ENCODE measurements around the gene FADS2.

DNA sequence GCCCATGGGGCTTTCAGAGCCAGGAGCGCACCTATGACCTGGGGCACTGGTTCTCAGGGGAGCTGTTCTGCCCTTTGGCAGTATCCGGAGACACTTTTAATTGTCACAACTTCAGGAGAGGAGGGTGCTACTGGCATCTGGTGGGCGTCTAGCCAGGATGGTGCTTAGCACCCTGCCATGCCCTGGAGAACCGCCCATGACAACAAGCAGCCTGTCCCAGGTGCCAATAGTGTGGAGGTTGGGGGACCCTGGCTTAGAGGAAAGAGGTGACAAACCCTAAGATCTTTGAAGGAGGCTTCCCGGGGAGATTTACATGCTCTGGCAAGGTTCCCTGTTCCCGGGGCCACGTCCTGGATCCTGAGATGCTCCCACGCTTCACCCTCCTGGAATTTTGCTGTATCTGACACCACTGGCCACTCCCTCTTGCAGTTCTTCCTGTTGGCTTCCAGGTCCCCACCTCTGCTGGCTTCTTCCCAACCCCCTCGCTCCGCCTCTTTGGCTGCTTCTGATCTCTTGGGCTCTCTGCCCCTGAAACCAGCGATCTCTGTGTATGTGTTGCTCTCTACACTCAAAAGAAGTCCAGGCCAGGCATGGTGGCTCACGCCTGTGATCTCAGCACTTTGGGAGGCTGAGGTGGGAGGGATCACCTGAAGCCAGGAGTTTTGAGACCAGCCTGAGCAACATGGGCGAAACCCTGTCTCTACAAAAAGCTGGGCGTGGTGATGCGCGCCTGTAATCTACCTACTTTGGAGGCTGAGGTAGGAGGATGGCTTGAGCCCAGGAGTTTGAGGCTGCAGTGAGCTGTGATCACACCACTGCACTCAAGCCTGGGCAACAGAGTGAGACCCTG lies 32.2 kb downstream of the FADS2 start:
- TF ChIP-seq, protein P1, sequence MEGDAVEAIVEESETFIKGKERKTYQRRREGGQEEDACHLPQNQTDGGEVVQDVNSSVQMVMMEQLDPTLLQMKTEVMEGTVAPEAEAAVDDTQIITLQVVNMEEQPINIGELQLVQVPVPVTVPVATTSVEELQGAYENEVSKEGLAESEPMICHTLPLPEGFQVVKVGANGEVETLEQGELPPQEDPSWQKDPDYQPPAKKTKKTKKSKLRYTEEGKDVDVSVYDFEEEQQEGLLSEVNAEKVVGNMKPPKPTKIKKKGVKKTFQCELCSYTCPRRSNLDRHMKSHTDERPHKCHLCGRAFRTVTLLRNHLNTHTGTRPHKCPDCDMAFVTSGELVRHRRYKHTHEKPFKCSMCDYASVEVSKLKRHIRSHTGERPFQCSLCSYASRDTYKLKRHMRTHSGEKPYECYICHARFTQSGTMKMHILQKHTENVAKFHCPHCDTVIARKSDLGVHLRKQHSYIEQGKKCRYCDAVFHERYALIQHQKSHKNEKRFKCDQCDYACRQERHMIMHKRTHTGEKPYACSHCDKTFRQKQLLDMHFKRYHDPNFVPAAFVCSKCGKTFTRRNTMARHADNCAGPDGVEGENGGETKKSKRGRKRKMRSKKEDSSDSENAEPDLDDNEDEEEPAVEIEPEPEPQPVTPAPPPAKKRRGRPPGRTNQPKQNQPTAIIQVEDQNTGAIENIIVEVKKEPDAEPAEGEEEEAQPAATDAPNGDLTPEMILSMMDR (IDR thresholded peaks at IDR 0.05): no peak
- TF ChIP-seq POLR2A (IDR thresholded peaks at IDR 0.05): no peak
- TF ChIP-seq EP300 (IDR thresholded peaks at IDR 0.05; ENCODE audit: low read depth): no peak

Data from transverse colon (tissue), 3 donors.